Cerebellar nuclear complex (tissue), 1 donor: ENCODE measurements around the gene NEBL.

Experiments
- DNase-seq, 2 experiments: peaks; one replicate each; lab custom pipeline; 2025; lab: John Stamatoyannopoulos, UW

Gene NEBL

DNA sequence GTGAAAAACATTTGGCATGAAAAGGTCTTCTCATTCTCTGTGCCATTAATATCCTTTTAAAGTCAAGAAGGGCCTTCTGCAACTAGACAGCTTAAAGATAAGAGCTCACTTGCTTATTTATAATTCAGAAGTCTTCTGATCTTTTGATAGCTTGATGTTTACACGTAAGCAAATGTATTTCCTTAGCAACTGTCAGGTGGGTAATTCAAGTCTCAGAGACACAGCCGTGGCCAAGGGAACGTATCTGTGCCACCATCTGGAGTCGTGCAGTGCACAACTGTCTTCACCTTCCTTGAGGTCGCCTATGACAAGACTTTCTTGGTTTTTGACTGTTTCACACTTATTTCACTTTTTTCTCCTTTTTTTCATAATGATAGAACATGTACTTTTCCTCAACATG is 4.0 kb upstream of the NEBL start:
- no peak for DNase-seq

DNA sequence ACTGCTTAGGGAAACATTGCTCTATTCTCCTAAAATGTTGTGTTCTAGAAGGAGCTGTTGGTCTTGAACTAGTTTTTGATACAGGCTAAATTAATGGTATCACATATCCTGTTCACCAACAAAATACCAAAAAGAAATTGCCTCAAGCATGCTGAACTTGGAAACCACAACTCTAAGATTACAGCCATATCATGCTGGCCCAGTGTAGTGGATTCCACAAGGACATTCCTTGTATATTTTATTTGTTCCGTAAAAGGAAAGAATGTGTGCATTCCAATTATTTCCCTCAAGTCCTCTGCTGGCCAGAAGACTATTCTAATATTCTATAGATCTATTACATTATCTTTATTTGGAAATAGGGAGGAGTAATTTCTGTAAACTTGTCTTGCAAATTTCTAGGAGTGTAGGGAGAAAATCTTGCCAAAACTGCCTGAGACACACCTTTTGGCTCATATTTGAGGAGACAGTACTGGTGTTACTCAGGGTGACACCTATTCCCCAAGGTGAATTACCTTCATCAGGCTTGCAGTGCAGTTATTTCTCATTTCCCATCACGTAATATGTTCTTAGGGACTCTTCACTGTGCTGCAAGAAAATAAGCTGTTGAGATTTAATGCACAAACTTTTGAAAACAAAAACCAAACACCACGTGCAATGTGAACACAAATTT is 1.9 kb upstream of the NEBL start:
- no peak for DNase-seq

DNA sequence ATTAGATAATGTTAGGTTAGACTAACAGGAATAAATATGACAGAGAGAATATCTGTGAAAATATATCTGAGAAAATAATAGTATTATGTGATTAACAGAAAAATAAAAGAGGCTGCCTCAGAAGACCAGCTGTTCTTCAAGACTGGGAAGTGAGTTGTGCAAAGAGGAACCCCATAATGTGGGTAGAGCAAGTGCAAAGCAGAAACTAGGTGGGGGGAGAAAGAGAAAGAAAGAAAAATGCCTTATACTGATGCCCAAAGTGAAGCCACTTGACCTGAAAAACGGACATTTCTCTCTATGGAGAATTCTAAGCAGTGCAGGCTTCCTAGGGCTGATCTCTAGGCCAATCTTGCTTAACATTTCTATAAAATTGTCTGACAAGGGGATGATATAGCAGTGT is 3.8 kb downstream of the NEBL start:
- DNase-seq = no peak

DNA sequence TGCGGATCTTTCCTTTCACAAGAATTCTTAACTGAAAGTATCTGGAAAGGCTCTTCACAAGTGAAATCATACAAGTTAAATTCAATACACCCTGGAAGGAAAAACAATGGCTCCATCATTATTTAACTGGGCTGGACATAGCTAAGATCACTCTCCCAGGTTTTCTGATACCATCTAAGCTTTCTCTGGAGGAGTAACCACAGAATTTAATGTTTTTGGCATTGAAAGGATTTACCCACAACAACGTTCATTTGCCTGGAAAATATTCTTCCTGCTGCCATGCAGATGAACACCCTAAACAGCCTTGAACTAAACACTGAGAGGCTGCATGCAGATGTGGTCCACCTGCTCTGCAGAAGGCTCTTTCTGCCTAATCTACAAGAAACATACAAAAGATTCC is 4.3 kb downstream of the NEBL start:
- DNase-seq = no peak

DNA sequence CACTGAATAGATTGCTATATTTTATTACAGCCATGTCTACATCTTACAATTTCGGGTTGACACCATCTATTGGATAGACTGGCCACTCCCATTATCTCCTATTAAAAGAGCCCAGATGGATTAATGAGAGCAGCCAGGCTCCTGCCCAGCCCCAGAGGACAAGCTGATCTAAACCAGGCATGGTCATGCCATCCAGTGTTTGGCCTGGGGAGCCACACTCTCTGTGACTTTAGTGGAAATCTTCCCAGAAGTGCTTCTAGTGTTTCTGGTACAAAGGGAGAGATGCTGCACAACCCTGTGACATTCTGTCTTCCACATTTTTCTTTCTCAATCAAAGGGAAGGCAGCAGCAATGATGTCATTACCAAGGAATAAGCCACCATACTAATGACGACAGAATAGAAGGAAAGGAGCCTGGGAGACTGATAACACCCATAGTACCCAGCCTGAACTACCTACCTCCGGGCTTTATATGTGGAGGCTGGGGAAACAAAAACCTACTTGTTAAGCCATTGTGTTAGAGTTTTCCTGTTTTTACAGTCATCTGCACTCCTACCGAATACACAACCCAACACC is 5.0 kb downstream of the NEBL start:
- no peak for DNase-seq

DNA sequence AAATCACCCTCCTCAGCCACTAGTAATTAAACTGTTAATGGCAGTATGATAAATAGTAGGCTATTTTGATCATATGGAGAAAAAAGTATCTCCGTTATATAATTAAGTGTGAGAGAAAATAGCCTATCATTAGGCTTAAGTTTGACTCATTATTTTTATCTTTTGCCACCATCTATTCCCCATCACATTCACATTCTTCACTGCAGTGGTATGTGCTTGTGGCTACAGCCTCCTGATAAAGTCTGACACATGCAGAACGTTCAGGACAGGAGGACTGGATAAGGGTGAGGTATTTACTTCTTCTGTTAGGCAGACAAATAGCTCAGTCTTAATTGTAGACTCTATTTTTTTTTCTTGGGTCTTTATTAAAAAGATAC is 5.8 kb downstream of the NEBL start:
- DNase-seq = no peak

DNA sequence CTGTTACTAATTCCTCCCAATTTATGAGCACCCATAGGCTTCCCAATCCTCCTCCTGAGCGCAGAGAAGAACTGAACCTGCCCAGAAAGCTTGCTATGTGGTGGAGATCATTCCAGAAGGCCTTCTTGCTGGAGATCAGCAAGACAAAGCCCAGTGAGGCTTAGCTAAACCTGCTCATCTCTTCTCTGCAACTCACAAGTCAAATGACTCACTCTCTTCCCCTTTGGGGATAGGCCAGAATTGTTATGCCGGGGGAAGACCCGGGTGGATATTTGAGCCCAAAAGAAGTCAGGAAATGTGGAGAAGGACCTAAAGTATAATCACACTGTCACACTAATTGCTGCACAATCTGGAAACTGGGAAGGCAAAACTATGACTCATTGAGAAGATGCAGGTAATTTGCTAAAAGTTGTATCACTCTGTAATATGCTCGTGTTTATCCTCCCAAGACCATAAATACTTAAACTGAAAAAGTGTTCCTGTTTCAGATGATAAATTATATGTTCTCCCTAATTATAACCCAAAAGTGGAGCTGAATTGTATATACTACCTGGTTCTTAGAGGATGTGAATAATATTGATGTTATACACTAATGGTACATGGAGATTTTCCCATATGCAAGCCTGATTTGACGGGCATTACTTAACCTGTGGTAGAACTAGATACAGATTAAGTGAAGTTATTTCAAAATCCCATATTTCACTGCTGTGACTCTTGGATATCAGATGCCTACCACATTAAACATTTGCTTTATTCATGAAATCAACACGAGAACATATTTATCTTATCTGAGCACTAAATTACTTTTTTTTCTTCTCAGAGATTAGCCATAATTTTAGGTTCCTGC is 6.4 kb downstream of the NEBL start:
- no peak for DNase-seq

DNA sequence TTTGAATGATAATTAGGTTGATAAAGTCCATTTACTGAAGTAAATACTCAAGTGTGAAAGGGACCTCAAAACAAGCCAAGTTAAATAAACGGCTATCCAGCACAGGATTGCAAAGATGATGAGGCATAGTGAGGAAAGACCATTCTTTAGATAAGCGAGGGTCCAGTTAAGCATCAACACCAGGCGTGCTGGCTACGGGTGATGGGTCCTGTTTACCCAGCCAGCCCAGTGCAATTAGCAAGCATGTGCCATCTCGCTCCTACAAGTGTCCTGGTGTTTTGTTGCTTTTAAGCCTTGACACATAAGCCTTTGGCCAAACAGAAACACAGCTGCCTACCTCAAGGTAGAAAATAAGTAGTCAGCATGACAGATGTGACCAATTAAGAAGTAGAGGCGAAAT is 7.1 kb downstream of the NEBL start:
- no peak for DNase-seq

DNA sequence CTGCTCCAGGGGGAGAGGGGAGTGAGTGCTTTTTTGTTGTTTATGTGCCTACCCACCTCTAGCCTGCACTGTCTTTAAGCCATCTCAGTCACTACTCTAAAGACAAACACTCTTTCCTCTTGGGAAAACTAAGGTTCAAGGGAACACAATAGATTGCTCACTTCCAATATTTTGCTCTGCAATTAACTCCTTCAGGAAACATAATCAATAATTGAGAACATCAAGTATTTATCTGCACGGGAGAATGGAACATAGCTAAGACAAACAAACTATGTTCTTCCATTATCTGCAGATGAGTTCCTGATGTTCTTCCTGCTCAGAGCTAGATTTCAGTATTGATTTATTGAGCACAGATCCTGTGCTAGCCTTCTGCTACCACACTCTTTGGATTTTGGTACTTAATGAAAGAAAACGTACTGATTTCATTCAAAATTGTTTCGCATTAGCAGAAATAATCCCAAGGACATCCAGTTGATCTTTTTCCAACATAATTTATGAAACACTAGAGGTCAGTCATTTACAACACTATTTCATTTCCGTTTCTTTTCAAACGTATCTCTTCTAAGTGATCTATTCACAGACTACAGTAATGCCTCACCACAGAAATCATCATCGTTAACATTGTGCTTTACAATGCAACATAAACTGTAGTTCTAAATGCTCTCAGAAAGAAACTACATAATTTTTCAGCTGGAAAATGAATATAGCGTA is 8.3 kb downstream of the NEBL start:
- DNase-seq = no peak

DNA sequence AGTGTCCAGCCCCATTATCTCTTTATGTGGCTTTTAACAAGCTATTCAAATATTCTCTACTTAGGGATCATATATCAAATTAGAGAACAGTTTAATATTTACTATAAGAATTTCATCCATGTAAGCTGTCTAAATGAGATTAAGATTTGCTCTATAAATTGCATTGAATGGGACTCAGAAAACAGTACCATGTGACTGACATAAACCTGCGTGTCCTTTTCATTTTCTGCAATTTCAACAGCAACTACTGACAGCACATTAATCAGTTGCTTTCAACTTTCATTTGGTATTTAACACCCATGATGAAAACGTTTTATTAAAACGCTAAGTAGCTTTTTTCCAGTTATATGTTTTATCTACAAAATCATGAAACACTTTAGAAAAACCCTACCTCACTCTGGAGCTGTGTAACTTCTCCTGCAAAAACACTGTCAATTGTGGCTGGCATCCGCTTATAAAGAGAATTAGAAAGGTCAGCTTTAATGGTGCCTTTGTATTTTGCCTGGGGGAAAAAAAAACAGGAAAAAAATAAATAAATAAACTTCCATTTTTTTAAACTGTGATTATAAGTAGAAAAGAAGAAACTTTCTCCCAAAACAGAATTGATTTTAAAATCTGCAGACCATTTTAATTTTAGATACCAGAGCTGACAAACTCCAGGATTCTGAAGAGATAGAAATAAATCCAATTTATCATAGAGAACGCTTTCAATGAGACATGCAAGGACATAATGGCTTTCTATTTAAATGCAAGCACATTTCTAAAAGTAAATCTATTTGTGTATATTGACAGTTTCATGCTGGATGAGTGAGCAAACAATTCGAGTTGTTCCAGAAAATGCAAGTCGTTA is 9.2 kb downstream of the NEBL start:
- DNase-seq = no peak

DNA sequence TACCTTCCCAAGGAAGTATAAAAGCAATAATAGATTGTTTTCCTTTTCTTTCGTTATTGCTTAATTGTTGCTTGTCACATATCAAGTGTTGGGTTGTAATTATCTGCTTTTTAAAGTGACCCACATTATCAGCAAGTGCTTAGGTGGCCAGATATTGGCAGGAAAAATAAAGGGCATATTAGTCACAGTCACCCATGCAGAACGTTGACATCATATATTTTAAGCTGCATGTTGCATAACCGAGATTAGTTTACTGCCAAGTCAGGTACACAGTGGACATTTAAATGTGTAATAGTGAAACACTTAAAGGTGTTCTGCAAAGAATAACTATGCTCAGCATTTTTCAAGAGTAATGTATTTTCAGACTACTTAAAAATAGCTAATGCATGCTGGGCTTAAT is 11.4 kb downstream of the NEBL start:
- DNase-seq = no peak

DNA sequence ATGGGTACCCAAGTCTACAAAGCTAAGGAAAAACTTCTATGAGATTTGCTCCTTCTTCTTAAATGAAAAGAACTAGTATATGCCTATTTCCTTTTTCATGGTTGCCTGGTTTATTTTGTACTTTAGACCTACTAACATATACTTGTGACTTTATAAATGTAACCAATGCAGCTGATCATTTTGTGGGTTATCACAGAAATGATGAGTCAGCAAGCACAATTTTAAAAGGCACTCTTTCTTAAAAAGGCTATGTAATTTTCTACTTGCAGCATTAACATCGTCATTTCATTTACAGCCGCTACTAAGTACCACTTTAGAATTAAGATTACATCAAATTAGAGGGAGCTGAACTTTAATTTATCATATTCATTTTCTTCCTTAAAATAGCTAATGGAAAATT is 13.6 kb downstream of the NEBL start:
- no peak for DNase-seq

DNA sequence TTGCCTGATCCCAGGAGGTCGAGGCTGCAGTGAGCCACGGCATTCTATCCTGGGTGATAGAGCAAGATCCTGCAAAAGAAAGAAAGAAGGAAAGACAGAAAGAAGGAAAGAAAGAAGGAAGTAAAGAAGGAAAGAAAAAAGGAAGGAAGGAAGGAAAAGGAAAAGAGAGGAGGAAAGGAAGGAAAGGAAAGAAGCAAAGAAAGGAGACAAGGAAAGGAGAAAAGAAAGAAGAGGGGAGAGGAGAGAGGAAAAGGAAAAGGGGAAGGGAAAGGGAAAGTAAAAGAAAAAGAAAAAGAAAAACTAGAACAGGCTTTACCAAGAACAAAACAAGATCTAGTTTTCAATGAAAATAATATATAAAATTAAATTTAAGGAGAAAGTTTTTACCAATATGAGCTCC is 15.0 kb downstream of the NEBL start:
- no peak for DNase-seq

DNA sequence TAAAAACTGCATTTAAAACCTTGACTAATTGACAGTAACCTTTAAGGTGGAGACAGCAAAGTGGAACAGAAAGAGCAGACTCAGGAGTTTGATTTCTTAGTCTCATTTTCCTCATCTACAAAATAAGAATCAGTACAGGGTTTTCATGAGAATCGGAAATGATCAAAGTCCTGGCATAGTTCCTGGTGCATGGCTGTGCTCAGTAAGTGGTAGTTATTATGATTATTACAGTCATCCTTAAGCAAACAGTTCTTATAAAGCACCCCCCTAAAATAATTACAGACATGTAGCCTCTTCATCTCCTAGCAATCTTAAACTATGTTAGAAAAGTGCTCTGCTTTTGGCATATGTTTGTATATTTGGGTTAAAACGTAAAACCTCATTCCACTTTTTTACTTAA is 18.0 kb downstream of the NEBL start:
- DNase-seq = no peak

DNA sequence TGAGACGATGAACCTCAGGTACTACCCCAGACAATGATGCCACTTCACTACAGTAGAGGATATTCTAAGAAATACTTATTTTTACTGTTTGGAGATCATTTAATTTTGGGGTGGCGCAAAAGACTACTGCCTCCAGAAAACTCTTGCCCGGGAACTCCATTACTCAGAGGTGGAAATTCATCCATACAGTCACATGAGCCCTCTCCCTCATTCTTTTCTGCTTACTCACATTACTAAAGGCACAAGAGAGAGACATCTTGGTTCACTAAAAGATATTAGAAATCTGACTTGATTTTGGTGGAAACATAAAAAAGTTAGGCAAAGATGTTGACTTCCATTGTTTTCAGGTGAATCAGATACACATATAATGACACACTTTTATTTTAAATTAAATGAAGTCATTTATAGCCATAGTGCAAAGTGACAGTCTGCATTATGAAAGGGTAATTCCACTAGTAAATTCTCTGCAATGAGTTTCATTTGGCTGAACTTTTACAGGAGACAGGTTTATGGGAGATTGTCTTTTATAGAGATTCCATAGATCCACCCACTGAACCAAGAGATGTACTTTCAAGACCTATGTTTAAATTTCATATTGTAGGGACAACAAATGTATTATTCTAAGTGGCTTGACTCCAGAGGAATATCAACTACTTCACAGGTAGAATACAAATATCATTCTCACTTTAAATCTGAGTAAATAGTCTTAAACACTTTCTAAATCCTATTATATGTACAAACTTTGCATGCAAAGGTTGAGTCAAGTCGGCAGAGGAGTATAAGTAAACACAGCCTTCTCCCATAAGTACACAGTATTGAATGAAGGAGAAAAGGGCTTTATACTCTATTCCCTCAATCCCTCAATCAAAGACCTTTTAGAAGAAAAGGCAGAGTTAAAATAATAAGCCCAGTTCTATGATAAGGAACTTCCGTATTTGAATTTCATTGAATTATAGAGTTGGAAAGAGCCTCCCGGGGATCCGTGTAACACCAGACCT is 18.8 kb downstream of the NEBL start:
- no peak for DNase-seq

DNA sequence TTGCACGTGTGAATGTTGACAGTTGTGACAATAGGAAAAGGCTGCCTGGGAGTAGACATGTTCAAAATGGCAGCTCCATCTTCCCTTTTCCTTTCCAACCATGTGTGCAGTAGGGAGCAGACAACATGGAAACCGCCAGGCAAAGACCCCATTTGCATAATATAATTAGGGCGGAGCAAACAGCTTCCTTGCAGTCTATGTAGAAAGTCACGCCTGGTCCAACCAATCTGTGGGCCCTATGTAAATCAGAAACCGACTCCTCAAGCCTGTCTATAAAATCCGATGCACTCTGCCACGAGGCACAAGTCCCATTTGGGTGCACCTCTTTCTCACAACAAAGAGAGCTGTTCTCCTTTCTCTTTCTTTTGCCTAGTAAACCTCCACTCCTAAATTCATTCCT is 19.6 kb downstream of the NEBL start:
- DNase-seq = no peak

DNA sequence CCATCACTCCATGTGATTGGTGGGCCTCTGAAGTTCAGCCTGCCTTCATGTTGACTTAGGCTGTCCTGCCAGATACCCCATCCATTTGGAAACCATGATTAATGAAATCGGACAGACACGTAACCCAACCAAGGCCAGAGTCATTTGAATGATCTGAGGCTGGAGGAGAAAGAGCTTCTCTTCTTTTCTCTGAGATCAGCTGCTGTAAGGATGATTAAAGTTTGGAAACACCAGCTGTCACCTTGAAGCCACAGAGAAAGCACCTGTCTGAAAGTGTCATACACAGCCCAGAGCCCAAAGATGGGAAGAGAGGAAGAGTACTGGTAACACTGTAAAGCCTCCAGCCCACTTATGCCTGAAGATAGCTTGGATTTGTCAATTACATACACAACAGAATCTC is 22.9 kb downstream of the NEBL start:
- no peak for DNase-seq

DNA sequence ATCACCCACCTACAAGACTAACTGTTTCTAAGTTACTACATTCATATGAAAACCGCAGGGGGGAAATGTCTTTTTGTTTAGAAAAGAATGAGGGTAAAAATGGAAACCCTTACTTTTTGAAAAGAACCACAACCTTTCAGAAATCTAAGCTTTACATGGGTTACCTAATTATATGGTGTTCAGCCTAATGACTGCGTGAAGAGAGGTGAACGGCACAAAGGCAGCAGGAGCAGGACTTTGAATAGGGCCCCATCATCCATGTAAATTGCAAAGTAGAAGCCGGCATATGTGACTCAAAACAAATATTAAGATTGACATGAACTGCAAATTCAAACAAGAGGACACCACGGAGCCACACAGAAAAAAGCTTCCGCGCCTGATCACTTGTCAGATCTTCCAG is 25.1 kb downstream of the NEBL start:
- no peak for DNase-seq

DNA sequence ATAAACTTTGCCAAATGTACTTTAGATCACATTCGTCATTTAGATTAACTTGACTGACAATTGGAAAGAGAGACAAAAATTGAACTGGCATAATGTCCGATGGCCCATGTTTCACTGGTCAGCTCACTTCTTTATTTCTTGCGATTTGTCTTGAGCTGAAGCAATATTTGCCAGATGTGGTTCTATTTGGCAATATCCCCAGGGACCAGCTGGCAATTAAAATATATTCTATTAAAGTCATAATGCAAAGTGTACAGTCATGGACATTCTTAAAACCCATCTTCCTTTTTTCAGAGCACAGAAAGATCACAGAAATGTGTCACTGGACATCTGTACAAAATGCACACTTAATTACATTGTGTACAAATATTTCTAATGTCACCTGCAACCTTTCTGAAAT is 26.3 kb downstream of the NEBL start:
- no peak for DNase-seq

DNA sequence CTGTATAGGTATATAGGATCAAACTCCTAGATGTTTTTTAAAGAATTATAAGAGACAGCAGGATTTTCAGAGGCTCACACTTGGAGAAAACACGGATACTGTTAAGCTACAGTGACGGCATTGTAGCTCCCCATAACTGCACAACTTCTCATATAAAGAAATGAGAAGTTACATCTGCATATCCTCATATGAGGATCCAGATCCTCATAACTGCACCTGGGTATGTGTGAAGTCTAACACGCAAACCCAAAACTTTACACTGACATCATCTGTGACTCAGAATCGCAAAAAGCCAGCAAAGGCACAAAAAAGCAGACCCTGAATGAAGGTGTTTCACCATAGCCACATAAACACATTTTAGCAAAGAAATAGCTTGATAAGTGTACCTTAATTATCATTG is 34.1 kb downstream of the NEBL start:
- no peak for DNase-seq
